Parathyroid adenoma (tissue), 2 donors: Measurements from ENCODE around the gene RDX.

Experiments
- H2AFZ ChIP-seq: fragments of 300-600 bp; sonication (generic); one replicate; pipeline ENCODE4 v1.7.0; 2017; ENCODE audit warnings: antibody characterized with exemption, mild to moderate bottlenecking
- H3K27ac ChIP-seq: fragments of 300-600 bp; sonication (generic); one replicate; pipeline ENCODE4 v1.7.0; 2017
- H3K27me3 ChIP-seq: fragments of 300-600 bp; sonication (generic); one replicate; pipeline ENCODE4 v1.7.0; 2017; ENCODE audit warnings: low read length; ENCODE audit not compliant: control insufficient read depth, insufficient read depth
- H3K36me3 ChIP-seq: fragments of 300-600 bp; sonication (generic); one replicate; pipeline ENCODE4 v1.7.0; 2017; ENCODE audit warnings: low read length; ENCODE audit not compliant: control insufficient read depth, insufficient read depth
- H3K4me1 ChIP-seq: fragments of 300-600 bp; sonication (generic); one replicate; pipeline ENCODE4 v1.7.0; 2017; ENCODE audit warnings: control low read depth
- H3K4me2 ChIP-seq: fragments of 300-600 bp; sonication (generic); one replicate; pipeline ENCODE4 v1.7.0; 2017; ENCODE audit warnings: low read length
- H3K4me3 ChIP-seq: fragments of 300-600 bp; sonication (generic); one replicate; pipeline ENCODE4 v1.7.0; 2017; ENCODE audit warnings: low read depth, low read length
- H3K79me2 ChIP-seq: fragments of 300-600 bp; sonication (generic); one replicate; pipeline ENCODE4 v1.7.0; 2017; ENCODE audit warnings: control low read depth
- H3K9ac ChIP-seq: fragments of 300-600 bp; sonication (generic); one replicate; pipeline ENCODE4 v1.7.0; 2017; ENCODE audit warnings: mild to moderate bottlenecking
- H3K9me3 ChIP-seq: fragments of 300-600 bp; sonication (generic); one replicate; pipeline ENCODE4 v1.7.0; 2017; ENCODE audit warnings: low read length; ENCODE audit not compliant: control insufficient read depth
- CTCF ChIP-seq: fragments of 300-600 bp; sonication (generic); IDR thresholded peaks from one replicate; pipeline ENCODE4 v1.7.0; 2017; ENCODE audit warnings: antibody characterized with exemption, mild to moderate bottlenecking
- donor health status: primary hyperparathyroidism.

Gene RDX

GRCh38 chr11:110301032-110301431 is 4.6 kb upstream of the RDX start:
- Histone ChIP-seq H2AFZ (no peak overlapping the region), H3K4me3 (no peak overlapping the region), H3K9ac (no peak overlapping the region), H3K36me3 (no peaks in the 10 kb centered on the region), H3K4me1 (peaks cover 3% of the 10 kb centered on the region), H3K4me2 (no peak overlapping the region), H3K27me3 (no peaks in the 10 kb centered on the region), H3K27ac (no peak overlapping the region), H3K79me2 (no peaks in the 10 kb centered on the region), H3K9me3 (no peaks in the 10 kb centered on the region)
- no peak for TF ChIP-seq CTCF

- H3K79me2 ChIP-seq: no peaks in the 10 kb centered on the region
- H2AFZ ChIP-seq: no peak overlapping the region
- H3K27me3 ChIP-seq: no peaks in the 10 kb centered on the region
- no peak overlapping the region for H3K9ac ChIP-seq
- H3K4me2 ChIP-seq: no peak overlapping the region
- H3K36me3 ChIP-seq: no peaks in the 10 kb centered on the region
- TF ChIP-seq CTCF: no peak
- H3K27ac ChIP-seq: no peak overlapping the region
- H3K9me3 ChIP-seq: no peaks in the 10 kb centered on the region
- H3K4me1 ChIP-seq: peaks cover 7% of the 10 kb centered on the region
- no peak overlapping the region for H3K4me3 ChIP-seq
These were observed 2.8 kb upstream of the RDX start for GRCh38 chr11:110299006-110299785.

- H3K36me3 ChIP-seq: no peaks in the 10 kb centered on the region
- H3K79me2 ChIP-seq: no peaks in the 10 kb centered on the region
- H3K27ac ChIP-seq: no peak overlapping the region
- TF ChIP-seq CTCF: no peak
- no peaks in the 10 kb centered on the region for H3K9me3 ChIP-seq
- no peak overlapping the region for H3K4me2 ChIP-seq
- H2AFZ ChIP-seq: no peak overlapping the region
- H3K4me1 ChIP-seq: peaks cover 7% of the 10 kb centered on the region
- no peak overlapping the region for H3K9ac ChIP-seq
- no peaks in the 10 kb centered on the region for H3K27me3 ChIP-seq
- no peak overlapping the region for H3K4me3 ChIP-seq
These were observed 1.9 kb upstream of the RDX start for GRCh38 chr11:110298301-110298765.

GRCh38 chr11:110297726-110298300 is 1.4 kb upstream of the RDX start:
- Histone ChIP-seq H3K79me2 (no peaks in the 10 kb centered on the region), H3K4me3 (no peak overlapping the region), H3K9ac (no peak overlapping the region), H3K36me3 (no peaks in the 10 kb centered on the region), H3K4me2 (no peak overlapping the region), H3K27ac (no peak overlapping the region), H3K9me3 (no peaks in the 10 kb centered on the region), H3K4me1 (peaks cover 7% of the 10 kb centered on the region), H2AFZ (no peak overlapping the region), H3K27me3 (no peaks in the 10 kb centered on the region)
- no peak for TF ChIP-seq CTCF
